Skeletal muscle tissue (tissue), 4 donors: ENCODE data around the gene PNISR. TPM values are rescaled to one million over a fixed set of nuclear protein-coding genes. Genes with fewer than 3 reads are reported as not detected.
A peak's percentile ranks its signal among the peaks of the same experiment; 100 is the strongest.

ENCODE experiments used
- H3K27ac ChIP-seq: one replicate; pipeline ENCODE4 v1.7.0; 2013; ENCODE audit warnings: mild to moderate bottlenecking, low read depth, low read length, inconsistent platforms
- H3K27me3 ChIP-seq, 3 donors: one replicate each; pipeline ENCODE4 v1.7.0; 2013; ENCODE audit warnings: low read length in 3 of 3; ENCODE audit not compliant: control insufficient read depth in 3 of 3, insufficient read depth in 3 of 3
- H3K36me3 ChIP-seq, 3 donors: one replicate each; pipeline ENCODE4 v1.7.0; 2013; ENCODE audit warnings: low read length in 3 of 3; ENCODE audit not compliant: control insufficient read depth in 3 of 3, insufficient read depth in 3 of 3
- H3K4me1 ChIP-seq, 3 donors: one replicate each; pipeline ENCODE4 v1.7.0; 2013; ENCODE audit warnings: low read length in 3 of 3, mild to moderate bottlenecking in 3 of 3; ENCODE audit not compliant: control insufficient read depth in 3 of 3, insufficient read depth in 3 of 3
- H3K4me3 ChIP-seq, 3 donors: one replicate each; pipeline ENCODE4 v1.7.0; 2013; ENCODE audit warnings: low read length in 3 of 3
- H3K9ac ChIP-seq, 3 donors: one replicate each; pipeline ENCODE4 v1.7.0; 2013; ENCODE audit warnings: low read length in 3 of 3, mild to moderate bottlenecking in 3 of 3, moderate library complexity in 2 of 3, low read depth in 1 of 3
- H3K9me3 ChIP-seq, 3 donors: one replicate each; pipeline ENCODE4 v1.7.0; 2013; ENCODE audit warnings: low read length in 3 of 3; ENCODE audit not compliant: control insufficient read depth in 3 of 3
- total RNA-seq: library from RNA; depleted of rRNA; stranded (reverse); fragments of >200 nt; gene quantifications from one replicate; pipeline ENCODE4 v1.2.3, GENCODE V29; 2014
- donor health status: Osteomylitis.

The PNISR gene
- total RNA-seq, 1 donor from 2014 or later, result 54.3 TPM

GRCh38 chr6:99415446-99415845 is 9.7 kb downstream of the PNISR start:
- H3K27ac ChIP-seq, result no peak overlapping the region

GRCh38 chr6:99412065-99412464 is 13.0 kb downstream of the PNISR start:
- peaks cover 19 to 34% (median 27%) of the 10 kb centered on the region in 3 donors for H3K36me3 ChIP-seq
- no peak overlapping the region for H3K9ac ChIP-seq
- no peaks in the 10 kb centered on the region for H3K27me3 ChIP-seq
- no peak overlapping the region for H3K4me3 ChIP-seq
- no peak overlapping the region for H3K27ac ChIP-seq
- no peaks in the 10 kb centered on the region for H3K9me3 ChIP-seq
- H3K4me1 ChIP-seq, result peaks cover 0 to 11% (median 6%) of the 10 kb centered on the region in 3 donors

More at GRCh38 chr6:99415446-99415845, 9.7 kb downstream of the PNISR start:
- H3K9ac ChIP-seq, result no peak overlapping the region
- no peak overlapping the region for H3K4me3 ChIP-seq
- peaks cover 2 to 9% (median 5%) of the 10 kb centered on the region in 3 donors for H3K36me3 ChIP-seq
- no peaks in the 10 kb centered on the region for H3K9me3 ChIP-seq
- peaks cover 0 to 21% (median 9%) of the 10 kb centered on the region in 3 donors for H3K4me1 ChIP-seq
- H3K27me3 ChIP-seq, result no peaks in the 10 kb centered on the region

- no peaks in the 10 kb centered on the region for H3K9me3 ChIP-seq
- H3K4me1 ChIP-seq, result peaks cover 0 to 4% (median 0%) of the 10 kb centered on the region in 3 donors
- no peak overlapping the region for H3K4me3 ChIP-seq
- H3K36me3 ChIP-seq, result peaks cover 30 to 58% (median 49%) of the 10 kb centered on the region in 3 donors
- no peaks in the 10 kb centered on the region for H3K27me3 ChIP-seq
- H3K27ac ChIP-seq, result no peak overlapping the region
- H3K9ac ChIP-seq, result no peak overlapping the region
Measured at GRCh38 chr6:99409672-99410071, 15.4 kb downstream of the PNISR start.

- peaks cover 51 to 73% (median 71%) of the 10 kb centered on the region in 3 donors for H3K36me3 ChIP-seq
- no peaks in the 10 kb centered on the region for H3K9me3 ChIP-seq
- peaks cover 0 to 2% (median 0%) of the 10 kb centered on the region in 3 donors for H3K4me1 ChIP-seq
- H3K27ac ChIP-seq, result no peak overlapping the region
- H3K27me3 ChIP-seq, result no peaks in the 10 kb centered on the region
- H3K9ac ChIP-seq, result no peak overlapping the region
- no peak overlapping the region for H3K4me3 ChIP-seq
Measured at GRCh38 chr6:99407076-99407475, 18.0 kb downstream of the PNISR start.

- Histone ChIP-seq H3K4me1 (no peaks in the 10 kb centered on the region), H3K27ac (no peak overlapping the region), H3K4me3 (no peak overlapping the region), H3K9me3 (no peaks in the 10 kb centered on the region), H3K27me3 (no peaks in the 10 kb centered on the region), H3K9ac (no peak overlapping the region), H3K36me3 (peaks cover 48 to 87% (median 80%) of the 10 kb centered on the region in 3 donors)
Measured at GRCh38 chr6:99402448-99402847, 22.7 kb downstream of the PNISR start.

GRCh38 chr6:99397287-99397686 is 27.8 kb downstream of the PNISR start:
- H3K27me3 ChIP-seq, result no peaks in the 10 kb centered on the region
- H3K9ac ChIP-seq, result no peak overlapping the region
- peaks cover 15 to 41% (median 39%) of the 10 kb centered on the region in 3 donors for H3K36me3 ChIP-seq
- H3K4me3 ChIP-seq, result no peak overlapping the region
- H3K9me3 ChIP-seq, result no peaks in the 10 kb centered on the region
- no peaks in the 10 kb centered on the region for H3K4me1 ChIP-seq
- no peak overlapping the region for H3K27ac ChIP-seq

- Histone ChIP-seq H3K27ac (peak within 1 kb of the TSS; percentile 70), H3K4me3 (peak within 1 kb of the TSS; percentile 90 to 95 (median 95)), H3K4me1 (no peaks in the 10 kb centered on the region), H3K27me3 (no peaks in the 10 kb centered on the region), H3K9ac (peak within 1 kb of the TSS; percentile 86 to 94 (median 91)), H3K9me3 (no peaks in the 10 kb centered on the region), H3K36me3 (peaks cover 3 to 13% (median 6%) of the 10 kb centered on the region in 3 donors)
Measured at GRCh38 chr6:99393698-99394531, 31.2 kb downstream of the PNISR start, which contains the start of gene COQ3. Gene COQ3, minus strand, starts transcription at chr6:99394195. Its CDS starts 16 bp downstream, at chr6:99394179.

- Histone ChIP-seq H3K36me3 (peaks cover under 1 to 9% (median 3%) of the 10 kb centered on the region in 3 donors), H3K27ac (no peak overlapping the region), H3K4me1 (no peaks in the 10 kb centered on the region), H3K9me3 (no peaks in the 10 kb centered on the region), H3K4me3 (peak overlapping the region; percentile 90 to 95 (median 95)), H3K27me3 (no peaks in the 10 kb centered on the region), H3K9ac (peak overlapping the region; percentile 86 to 94 (median 91))
Measured at GRCh38 chr6:99393366-99393697, 31.8 kb downstream of the PNISR start.

GRCh38 chr6:99390896-99391295 is 34.2 kb downstream of the PNISR start:
- Histone ChIP-seq H3K9me3 (no peaks in the 10 kb centered on the region), H3K9ac (no peak overlapping the region), H3K4me1 (no peaks in the 10 kb centered on the region), H3K27ac (no peak overlapping the region), H3K27me3 (no peaks in the 10 kb centered on the region), H3K4me3 (no peak overlapping the region), H3K36me3 (no peaks in the 10 kb centered on the region)

GRCh38 chr6:99384507-99384906 is 40.6 kb downstream of the PNISR start:
- H3K36me3 ChIP-seq, result peaks cover 0 to 4% (median 2%) of the 10 kb centered on the region in 3 donors
- no peaks in the 10 kb centered on the region for H3K9me3 ChIP-seq
- no peak overlapping the region for H3K27ac ChIP-seq
- H3K27me3 ChIP-seq, result no peaks in the 10 kb centered on the region
- no peak overlapping the region for H3K9ac ChIP-seq
- no peak overlapping the region for H3K4me3 ChIP-seq
- H3K4me1 ChIP-seq, result no peaks in the 10 kb centered on the region
